ENCODE data around the gene DOK5.

Gene DOK5

DNA sequence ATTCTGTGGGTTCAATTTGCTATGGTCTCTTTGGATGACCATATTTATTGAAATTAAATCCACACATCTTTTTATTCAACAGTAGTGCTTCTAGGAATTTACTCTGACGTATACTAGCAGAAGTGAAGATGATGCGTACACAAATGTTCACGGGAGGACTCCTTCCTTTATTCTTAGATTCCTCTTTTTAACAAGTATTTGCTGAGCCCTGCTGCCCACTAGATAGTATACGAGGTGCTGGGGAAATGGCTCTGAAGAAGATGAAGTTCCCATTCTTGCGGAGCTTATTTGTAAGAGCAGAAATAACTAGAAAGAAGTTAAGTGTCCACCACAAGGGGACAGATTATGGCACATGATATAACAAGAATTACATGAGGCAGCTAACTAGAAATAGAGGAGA is 145.2 kb downstream of the DOK5 start:
- DNase-seq, result no peak

DNA sequence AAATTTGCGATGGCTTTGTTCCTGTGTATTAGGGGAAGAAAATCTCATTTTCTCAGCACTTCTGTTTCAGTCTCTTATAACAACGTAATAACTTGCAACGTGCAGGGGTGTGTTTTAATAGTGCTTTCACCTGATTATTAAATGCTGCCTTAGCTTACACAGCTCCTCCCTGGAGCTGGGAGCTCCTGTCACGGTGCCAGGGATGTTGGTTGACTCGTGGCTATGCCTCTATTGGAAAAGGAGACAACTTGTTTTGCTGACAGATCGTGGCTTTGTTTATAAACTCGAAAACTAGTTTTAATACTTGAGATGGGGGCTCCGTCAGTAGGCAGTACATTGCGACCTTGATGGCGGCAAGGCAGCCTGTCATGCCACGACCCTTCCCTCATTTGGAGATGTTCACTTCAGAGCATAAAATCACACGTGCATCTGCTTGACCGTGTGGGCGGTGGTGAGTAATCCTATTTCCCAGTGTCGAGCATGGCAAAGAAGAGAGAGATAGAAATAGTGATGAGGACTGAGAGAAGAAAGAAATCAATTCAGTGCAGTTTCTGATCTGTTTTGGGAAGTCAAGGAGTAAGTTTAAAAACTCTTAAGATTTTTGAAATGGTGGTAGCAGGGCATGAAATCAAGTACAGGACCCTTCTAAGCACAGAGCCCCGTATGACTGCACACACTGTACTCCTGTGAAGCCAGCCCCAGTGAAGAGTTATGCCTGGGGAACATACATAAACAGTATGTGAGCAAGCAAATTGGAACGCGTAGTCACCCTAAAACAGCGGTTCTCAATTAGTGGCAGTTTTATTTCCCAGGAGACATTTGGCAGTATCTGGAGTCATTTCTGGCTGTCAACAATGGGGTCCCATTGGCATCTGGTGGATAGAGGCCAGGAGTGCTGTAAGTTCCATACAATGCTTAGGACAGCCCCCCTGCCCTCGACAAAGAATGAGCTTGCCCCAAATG is 147.2 kb downstream of the DOK5 start:
- no peak for DNase-seq

DNA sequence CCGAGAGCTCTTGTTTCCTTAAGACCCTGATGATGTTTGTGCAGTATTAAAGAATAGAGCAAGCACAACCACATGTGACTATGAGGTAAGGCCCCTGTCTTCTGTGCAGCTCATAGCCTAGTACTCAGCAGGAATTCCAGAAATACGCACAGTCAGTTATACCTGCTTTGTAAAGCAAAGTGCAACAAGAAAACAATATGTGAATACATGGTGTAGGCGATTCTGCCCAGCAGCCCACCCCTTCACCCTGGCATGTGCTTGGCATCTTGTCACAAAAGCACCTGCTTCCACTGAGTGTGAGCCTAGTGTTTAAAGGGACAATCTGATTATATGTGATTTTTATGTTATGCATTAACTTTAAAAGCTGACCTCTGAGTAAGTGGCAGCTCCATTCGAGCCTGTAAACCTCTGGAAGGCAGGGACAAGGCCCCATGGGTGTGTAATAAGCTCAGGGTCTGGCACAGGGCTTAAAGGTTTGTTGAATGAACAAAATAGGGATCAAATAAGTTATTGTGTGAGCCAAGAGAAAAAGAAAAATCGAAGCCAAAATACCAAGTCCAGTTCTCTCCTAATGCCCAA is 148.7 kb downstream of the DOK5 start:
- no peak for DNase-seq

DNA sequence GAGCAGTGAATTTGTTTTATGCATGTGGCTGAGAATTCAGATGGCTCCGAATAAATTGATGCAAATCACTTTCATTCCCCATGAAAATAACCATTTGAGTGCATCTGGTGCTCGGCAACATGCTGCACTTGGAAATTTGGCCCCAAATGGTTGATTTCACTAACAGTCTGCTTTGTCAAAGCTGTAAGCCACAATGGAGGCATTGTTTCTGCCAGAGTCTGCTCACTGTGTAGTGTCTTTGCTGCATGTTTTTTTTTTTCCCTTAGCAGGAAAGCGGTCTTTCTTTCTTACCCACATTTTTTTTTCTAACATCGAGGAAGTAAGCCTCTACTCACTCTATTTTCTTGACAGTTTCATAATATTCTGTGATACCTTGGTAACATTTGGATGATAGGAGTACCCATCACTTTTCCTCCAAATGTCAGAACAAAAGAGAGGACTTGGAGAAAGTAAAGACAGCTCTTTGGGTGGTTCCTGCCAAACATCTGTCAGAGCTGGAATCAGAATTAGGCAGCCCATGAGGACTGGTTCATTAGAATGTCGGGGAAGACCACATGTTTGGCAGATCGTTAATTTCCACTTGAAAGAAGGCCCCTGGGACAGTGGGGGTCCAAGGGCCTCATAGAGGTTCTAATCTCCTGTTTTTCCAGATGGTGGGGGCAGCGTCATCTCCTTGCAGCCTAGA is 149.5 kb downstream of the DOK5 start:
- peak; percentile 76 for DNase-seq

DNA sequence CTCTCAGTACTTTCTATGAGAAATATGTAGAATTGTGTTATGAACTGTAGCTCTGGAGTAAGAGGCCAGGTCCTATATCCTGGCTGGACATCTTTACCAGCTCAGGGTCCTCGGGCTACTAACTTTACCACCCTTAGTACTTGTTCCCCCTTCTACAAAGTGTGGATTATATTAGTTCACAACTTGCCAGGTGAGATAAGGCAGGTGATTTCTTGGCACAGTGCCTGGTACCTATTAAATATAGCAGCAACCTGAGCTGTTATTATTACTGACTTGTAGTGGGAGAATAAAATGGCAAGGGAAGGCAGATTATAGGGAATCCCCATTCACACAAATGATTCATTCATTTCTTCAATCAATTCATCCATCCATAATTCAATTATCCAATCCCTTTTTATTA is 150.1 kb downstream of the DOK5 start:
- DNase-seq, result no peak

DNA sequence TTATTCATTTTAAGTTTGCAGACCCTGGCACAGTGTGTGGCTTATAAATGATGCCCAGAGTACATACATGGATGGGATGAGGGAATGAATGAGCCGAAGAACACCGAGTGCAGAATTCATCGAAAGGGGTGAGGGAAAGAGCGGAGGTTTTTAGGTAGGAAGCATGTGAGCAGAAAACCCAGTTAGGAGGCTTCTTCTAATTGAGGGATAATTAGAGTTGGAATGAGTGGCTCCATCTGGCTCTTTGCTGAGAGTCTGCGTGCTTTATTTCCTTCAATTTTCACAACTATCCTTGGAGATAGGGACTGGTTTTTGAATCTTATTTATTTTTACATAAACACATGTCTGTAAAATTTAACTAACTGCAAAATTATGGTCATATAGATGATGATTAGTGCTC is 150.7 kb downstream of the DOK5 start:
- DNase-seq, result no peak

DNA sequence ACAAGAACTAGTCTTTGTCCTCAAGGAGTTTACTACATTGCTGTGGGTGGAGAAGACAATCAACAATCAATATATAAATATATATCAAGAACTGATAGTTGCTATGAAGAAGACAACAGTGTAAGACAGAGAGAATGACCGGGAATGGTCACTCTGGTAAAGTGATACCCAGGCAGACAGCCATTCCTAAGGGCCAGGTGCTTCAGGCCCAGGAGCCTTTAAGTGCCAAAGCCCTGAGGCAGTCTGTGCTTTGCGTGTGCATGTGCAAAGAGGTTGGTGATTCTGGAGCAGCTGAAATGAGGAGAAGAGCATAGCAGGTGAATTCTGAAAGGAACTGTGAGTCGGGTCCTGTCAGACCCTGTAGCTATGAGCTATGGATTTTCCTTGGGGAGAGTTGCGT is 154.2 kb downstream of the DOK5 start:
- no peak for DNase-seq

DNA sequence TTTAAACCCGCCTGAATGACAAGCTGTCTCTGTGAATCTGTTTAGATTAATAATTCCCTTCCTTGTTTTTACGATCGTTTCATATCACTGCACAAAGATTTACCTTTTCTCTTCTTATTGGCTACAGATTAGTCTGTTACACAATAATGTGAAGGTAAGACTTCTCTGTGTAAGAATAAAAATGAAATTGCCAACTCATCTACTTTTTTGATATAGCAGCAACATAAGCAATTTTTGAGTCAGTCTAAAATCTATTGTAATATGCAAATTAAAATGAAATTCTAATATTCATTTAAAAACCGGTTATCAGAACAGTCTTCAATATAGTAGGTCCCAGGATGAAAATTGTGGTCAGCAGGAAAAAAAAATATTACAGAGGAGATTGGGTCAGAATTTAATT is 155.2 kb downstream of the DOK5 start:
- no peak for DNase-seq

DNA sequence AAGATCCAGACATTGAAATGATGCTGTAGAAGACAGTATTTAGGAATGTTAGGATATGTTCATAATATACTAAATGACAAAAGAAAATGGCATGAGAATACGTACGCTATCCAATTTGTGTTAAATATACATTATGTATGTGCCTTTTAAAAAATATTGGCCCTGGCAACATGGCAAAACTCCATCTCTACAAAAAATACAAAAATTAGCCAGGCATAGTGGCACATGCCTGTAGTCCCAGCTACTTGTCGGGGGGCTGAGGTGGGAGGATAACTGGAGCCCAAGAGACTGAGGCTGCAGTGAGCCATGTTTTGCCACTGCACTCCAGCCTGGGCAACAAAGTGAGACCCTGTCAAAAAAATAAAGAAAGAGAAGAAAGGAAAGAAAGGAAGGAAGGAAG is 155.7 kb downstream of the DOK5 start:
- no peak for DNase-seq

DNA sequence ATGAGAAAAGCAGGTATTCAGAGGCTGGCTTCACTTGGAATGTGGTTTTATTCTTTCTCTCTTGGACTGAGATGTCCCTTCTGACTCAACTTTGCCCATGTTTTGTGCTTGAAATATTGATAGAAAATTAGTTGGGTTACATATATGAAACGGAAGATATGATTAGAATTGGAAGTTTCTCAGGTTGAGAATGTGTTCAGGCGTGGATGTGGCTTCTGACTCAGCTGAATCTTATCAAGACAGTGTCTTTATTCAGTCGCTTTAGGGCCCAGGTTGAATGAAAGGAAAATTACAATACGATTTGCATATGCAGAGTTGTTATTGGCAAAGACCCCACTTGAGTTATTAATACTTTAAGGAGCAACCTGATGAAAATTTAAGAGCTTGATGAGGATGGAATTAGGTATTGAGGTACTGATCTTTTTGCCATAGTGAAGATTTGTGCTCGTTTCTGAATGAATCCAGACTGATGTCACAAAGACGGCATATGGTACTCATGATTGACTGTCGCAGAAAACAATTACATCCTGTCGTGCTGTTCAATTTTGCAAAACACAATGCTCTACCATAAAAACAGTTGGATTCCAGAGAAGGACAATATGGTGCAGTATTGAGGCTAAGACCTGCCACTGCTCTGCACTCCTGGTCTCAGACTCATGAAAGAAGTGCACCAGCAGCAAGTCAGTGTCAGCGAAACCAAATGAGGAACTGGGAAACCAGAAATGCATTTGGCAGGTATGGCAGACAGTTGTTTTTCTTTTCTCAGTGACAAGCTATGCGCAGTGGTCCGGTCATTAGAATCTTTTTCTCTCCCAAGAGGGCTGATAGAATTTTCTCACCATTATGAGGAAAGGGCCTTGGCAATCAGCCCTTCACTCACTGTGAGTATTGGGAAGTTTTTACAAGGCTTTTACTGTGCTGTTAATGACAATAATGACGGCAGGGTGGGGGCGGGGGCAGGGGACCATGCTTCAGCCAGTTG is 158.3 kb downstream of the DOK5 start:
- no peak for DNase-seq

DNA sequence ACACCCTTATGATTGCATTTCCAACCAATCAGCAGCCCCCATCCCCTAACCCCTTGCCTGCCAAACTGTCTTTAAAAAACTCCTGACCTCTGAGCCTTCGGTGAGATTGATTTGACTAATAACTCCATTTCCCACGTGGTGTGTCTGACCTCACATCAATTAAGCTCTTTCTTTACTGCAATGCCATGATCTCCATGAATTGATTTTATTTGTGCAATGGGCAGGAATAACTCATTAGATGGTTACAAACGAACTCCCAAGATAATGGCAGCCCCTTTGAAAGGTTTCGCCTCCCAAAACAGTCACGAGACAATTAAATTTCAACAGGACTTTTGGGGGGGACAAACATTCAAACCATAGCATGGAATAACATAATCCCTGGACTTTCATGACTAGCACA is 161.2 kb downstream of the DOK5 start:
- DNase-seq, result no peak

DNA sequence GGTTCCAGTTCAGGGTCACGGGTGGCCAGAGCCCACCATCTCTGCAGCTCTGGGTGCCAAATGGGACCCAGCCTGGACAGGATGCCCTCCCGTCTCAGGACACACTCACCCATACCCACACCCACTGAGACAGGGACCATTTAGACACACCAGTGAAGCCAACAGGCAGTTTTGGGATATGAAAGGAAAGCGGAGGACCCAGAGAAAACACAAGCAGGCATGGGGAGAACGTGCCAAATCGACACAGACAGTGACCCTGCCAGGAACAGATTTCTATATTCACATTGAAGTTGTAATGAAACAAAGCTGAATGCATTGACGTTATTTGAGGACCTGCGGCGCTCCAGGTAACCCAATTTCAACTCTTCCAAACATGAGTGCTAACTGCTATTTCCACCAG is 164.5 kb downstream of the DOK5 start:
- no peak for DNase-seq

DNA sequence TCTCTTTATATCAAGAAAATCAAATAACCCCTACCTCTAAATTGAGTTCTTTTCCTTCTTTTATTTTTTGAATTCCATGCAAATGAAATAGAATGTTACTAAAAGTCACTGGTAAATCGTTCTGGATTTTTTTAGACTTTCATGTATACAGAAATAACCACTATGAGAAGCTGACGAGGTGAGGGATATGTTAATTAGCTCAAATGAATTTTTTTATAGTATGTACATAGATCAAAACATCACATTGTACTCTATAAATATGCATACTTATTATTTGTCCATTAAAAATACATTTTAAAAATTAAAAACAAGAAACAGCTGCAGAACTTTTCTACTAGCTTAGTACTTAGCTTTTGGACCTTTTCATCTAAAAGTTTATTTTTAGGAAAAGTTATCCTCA is 165.4 kb downstream of the DOK5 start:
- no peak for DNase-seq

DNA sequence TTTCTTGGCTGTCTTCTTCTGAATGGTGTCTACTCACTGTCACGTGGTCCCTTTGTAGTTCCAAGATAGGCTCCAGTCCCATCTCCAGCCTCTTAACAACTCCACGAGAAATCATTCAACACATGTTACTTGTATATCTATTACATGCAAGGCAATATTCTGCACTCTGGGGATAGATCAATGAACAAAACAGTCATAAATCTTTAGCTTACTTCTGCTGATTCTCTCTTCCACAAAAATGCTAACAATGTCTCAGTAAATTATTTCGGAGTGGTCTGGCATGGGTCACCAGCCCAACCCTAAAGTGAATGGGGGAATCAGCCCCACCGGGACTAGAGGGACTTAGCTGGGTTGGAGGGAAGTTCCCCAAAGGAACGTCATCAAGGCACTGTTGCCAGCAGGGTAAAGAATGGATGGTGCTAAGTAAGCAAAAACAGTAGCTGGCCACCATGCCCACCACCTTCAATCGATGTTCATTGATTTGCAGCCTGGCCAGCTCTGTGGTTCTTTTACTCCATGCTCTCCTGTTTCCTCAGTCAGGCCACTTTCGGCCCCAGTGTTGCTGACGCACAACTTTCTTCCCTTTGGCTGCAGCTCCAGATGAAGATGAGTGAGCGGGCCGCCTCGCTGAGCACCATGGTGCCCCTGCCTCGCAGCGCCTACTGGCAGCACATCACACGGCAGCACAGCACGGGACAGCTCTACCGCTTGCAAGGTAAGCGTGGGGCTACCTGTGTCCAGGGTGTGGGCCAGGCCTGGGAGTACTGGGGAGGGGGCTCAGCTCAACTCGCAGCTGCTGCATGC is 167.7 kb downstream of the DOK5 start:
- no peak for DNase-seq

DNA sequence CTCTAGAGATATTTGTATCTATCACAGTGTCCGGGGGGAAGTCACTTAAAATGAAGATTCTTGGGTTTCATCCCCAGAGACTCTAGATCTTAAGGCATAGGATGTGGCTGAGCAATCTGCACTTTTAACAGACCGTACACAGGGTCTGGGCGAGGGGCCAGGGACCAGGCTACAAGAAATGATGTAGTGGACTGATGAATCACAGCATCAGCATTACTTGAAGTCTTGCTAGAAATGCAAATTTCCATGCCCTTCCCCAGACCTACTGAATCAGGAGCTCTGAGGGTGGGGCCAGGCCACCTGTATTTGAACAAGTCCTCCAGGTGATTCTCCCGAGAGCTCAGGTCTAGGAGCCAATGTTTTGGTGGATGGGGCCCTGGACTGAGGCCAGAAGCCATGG is 168.4 kb downstream of the DOK5 start:
- no peak for DNase-seq

DNA sequence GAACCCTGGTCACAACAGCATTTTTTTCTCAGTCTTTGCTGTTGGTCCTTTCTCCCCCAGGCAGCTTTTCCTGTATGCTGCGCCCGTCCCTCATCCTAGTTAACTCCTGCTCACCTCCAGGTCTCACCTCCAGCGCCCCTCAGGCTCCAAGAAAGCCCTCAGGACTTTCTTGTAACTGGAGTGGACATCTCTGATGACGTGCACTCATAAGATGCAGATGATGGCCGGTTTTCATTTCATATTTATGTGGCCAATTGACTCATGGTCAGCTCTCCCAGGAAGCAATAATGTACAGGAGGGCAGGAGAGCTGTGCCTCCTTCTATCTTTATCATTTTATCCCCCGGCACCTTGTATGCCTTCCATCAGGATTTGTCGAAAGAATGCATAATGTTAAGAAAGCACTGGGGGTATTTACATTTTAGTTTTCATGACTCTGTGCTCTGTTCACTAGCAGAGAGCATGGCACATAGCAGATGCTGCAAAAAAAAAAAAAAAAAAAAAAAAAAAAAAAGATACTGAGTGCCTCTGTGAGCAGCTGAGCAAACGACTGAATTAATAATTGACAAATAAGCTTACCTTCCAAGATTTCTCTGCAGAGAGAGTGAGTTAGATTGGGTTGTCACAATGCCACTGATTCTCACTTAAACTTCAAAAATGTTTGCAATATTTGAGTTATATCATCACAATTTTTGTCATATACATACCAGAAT is 170.2 kb downstream of the DOK5 start:
- DNase-seq, result no peak

DNA sequence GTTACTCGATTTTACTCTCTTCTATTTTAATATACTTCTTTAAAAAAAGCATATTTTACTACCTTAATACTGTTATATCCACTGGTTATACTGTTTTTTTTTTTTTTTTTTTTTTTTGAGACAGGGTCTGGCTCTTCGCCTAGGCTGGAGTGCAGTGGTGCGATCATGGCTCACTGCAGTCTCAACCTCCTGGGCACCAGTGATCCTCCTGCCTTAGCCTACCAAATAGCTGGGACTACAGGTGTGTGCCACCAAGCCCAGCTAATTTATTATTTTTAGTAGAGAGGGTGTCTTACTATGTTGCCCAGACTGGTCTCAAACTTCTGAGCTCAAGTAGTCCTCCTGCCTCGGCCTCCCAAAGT is 170.7 kb downstream of the DOK5 start:
- no peak for DNase-seq

DNA sequence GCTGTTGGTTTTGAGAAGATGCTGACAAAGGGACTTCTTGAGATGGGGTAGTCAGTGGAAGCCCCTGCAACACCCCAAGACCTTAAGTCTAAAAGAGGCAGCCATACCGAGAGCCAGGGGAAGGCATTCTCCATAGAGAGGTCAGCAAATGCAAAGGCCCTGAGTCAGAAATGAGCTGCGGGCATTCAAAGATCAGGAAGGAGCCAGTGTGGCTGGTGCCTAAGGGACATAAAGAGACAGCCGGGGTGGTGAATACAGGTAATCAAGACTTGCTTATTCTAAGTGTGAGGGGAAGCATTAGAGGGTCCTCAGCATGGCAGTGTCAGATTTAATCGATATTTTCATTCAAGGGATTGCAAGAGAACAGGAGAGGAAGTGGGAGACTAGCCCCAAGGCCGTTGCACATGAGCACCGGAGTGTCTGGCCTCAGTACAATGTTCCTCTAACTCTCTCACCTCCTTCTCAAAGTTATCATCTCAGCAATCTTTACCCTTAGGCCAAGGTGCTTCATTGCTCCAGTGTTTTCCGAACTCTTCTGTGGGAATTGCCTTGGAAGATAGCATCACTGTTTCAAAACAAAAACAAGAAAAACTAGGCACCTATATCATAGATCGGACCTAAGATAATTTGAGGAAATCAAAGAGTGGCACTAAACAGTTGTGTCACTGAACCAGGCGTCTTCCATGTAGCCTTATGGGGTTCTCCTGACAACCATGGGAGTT is 173.2 kb downstream of the DOK5 start:
- no peak for DNase-seq

DNA sequence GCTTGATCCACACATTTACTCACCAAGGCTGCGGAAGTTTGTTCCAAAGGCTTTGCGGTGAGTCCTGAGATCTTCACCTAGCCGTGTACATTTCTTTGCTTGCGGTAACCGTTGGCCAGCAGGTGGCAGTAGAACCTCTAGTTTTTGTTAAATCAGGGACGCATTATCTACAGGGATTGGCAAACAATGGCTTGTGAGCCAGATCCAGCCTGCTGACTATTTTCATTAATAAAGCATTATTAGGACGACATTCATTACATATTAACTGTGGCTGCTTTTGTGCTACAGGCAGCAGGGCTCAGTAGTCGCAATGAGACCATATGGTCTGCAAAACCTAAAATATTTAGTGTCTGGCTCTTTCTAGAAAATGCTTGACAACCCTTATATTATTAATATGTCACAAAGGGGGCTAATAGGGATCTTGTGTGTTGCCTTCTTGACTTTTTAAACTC is 174.1 kb downstream of the DOK5 start:
- DNase-seq, result peak; percentile 80

DNA sequence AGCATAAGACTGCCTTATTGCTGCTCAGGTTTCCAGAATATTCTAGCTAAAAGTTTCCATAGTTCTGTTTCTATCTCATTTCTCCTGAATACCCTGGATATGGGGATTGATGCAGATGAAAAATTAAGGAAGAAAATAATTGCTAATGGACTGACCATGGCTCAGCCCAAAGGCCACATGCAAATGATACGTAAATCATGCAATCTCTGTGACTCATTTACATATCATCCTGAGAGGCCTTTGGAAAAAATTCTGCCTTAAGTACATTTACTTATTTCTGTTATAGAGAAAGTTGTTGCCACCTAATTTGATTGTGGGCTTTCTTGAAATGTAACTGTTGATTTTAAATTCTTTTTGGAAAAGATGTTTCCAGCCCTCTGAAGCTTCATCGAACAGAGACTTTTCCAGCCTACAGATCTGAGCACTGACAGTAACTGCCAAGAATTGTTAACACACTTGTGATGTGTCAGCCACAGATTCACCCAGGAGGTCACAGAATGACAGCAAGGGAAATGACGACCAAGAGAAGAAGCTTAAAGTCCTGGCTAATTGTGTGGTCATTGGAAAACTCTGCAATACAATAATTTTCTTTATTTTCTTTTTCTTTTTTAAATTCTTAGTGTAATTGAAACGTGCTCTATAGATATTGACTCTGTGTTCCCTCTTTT is 174.8 kb downstream of the DOK5 start:
- DNase-seq, result no peak

Measured in right forelimb (tissue), 1 donor.